AG09319 (cell line): ENCODE results near the gene RD3L.
A peak's percentile ranks its signal among the peaks of the same experiment; 100 is the strongest.

ENCODE experiments used
- DNase-seq: peaks from one replicate; pipeline ENCODE4 v3.0.0-alpha.2; 2010; ENCODE audit warnings: low read depth; ENCODE audit errors: extremely low read depth
- CTCF ChIP-seq: IDR thresholded peaks from 2 replicates; pipeline ENCODE4 v1.5.1; 2011; ENCODE audit warnings: low read depth, mild to moderate bottlenecking, inconsistent platforms, low read length, moderate library complexity

The RD3L gene

GRCh38 chr14:103943673-103944072, 1.3 kb upstream of the RD3L start:
- peak; percentile 27 for DNase-seq
- no peak for TF ChIP-seq CTCF

GRCh38 chr14:103941462-103941861, 867 bp downstream of the RD3L start:
- TF ChIP-seq CTCF: no peak
- no peak for DNase-seq

GRCh38 chr14:103935102-103935501, 7.2 kb downstream of the RD3L start:
- DNase-seq: no peak
- no peak for TF ChIP-seq CTCF

GRCh38 chr14:103932791-103933490, 9.4 kb downstream of the RD3L start:
- DNase-seq: no peak
- TF ChIP-seq CTCF: no peak

- DNase-seq: no peak
- no peak for TF ChIP-seq CTCF
Measured at GRCh38 chr14:103931422-103931821, 10.9 kb downstream of the RD3L start.

- no peak for TF ChIP-seq CTCF
- DNase-seq: no peak
Measured at GRCh38 chr14:103930051-103930604, 12.2 kb downstream of the RD3L start.

- no peak for TF ChIP-seq CTCF
Measured at GRCh38 chr14:103928011-103928890, 14.1 kb downstream of the RD3L start, which contains the start of gene TDRD9. Gene TDRD9 (plus strand): TSS chr14:103928456. CDS start chr14:103928510, 54 bp downstream.

More at GRCh38 chr14:103928011-103928890, 14.1 kb downstream of the RD3L start, which contains the start of gene TDRD9:
- no peak for DNase-seq
